ENCODE measurements around the gene MATN3. TPM values are rescaled to one million over a fixed set of nuclear protein-coding genes. Genes with fewer than 3 reads are reported as not detected.

MATN3 gene
- total RNA-seq, 1 experiment from 2014 or later: 0.29 TPM

Other genes with a start within 250 kb of the MATN3 start
- gene TTC32, start 110.7 kb downstream of the MATN3 start, total RNA-seq (2014; rRNA removed; shearing (Covaris generic)): 4.8 and 7.9 TPM in 2 replicates
- 15.6 and 17.8 TPM in 2 replicates for gene WDR35, start 22.6 kb downstream of the MATN3 start, total RNA-seq (2014; rRNA removed; shearing (Covaris generic))
- gene LAPTM4A, start 39.0 kb upstream of the MATN3 start, total RNA-seq (2014; rRNA removed; shearing (Covaris generic)): 118 and 120 TPM in 2 replicates
- 75.2 and 84.6 TPM in 2 replicates for gene SDC1, start 212.5 kb upstream of the MATN3 start, total RNA-seq (2014; rRNA removed; shearing (Covaris generic))

Data from Daoy (cell line).